GM18520 (cell line): ENCODE measurements around the gene TAF1L.

Source experiments
- ATAC-seq: cut with Tn5 transposase; IDR thresholded peaks from one replicate; pipeline ENCODE4 v1.9.1; 2021; ENCODE audit not compliant: unreplicated experiment

TAF1L gene

GRCh38 chr9:32596096-32596865 lies 39.2 kb downstream of the TAF1L start:
- ATAC-seq: no peak

- ATAC-seq: no peak
Measured at GRCh38 chr9:32590898-32591297, 44.6 kb downstream of the TAF1L start.

GRCh38 chr9:32590476-32590875 lies 45.0 kb downstream of the TAF1L start:
- ATAC-seq: no peak

- no peak for ATAC-seq
Measured at GRCh38 chr9:32589083-32589723, 46.3 kb downstream of the TAF1L start.

GRCh38 chr9:32587901-32588300 lies 47.6 kb downstream of the TAF1L start:
- ATAC-seq: no peak

GRCh38 chr9:32584784-32585183 lies 50.7 kb downstream of the TAF1L start:
- ATAC-seq: no peak

GRCh38 chr9:32581512-32582143 lies 53.8 kb downstream of the TAF1L start:
- no peak for ATAC-seq

- no peak for ATAC-seq
Measured at GRCh38 chr9:32580631-32581300, 54.7 kb downstream of the TAF1L start.

GRCh38 chr9:32579706-32580331 lies 55.6 kb downstream of the TAF1L start:
- ATAC-seq: no peak
